CMK (cell line): ENCODE data around the gene MOGAT3.
"Not testable (repeated sequence)": the region's sequence is repeated elsewhere in the genome, so short reads cannot be mapped to it uniquely, and the experiment has no call there.

Source experiments
- DNase-seq: peaks from one replicate; pipeline ENCODE4 v3.0.0-alpha.2; 2010; ENCODE audit warnings: low read depth

MOGAT3 gene

DNA sequence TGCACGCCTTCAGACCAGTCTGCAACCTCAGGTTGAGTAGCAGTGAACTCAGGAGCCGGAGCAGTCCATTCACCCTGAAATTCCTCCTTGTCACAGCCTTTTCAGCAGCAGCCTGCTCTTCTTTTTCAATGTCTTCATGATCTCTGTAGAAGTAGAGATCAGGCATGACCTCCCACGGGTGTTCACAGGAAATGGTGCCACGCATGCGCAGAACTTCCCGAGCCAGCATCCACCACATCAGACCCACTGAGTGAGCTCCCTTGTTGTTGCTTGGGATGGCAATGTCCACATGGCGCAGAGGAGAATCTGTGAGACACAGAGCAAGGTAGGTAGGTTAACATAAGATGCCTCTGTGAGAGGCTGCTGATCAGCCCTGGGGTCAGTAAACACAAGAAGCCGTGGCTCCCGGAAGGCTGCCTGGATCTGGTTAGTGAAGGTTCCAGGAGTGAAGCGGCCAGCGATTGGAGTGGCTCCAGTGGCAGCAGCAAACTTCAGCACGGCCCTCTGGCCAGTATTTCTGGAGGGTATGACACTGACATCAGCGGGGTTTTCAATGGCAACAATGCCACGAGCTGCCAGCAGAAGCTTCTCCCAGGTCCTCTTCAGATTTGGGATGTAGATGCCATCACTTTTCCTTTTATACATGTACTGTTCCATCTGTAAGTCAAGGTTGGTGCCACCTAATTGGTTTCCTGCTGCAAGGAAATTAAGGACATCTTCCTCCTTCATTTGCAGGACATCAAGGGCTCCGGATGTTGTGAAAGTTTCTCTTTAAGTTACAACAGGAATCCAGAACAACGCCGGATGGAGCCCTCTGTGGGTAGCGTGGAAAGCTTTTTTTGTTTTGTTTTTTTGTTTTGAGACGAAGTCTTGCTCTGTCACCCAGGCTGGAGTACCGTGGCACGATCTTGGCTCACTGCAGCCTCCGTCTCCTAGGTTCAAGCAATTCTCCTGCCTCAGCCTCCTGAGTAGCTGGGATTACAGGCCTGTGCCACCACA lies 3.2 kb upstream of the MOGAT3 start:
- not testable (repeated sequence) for DNase-seq

DNA sequence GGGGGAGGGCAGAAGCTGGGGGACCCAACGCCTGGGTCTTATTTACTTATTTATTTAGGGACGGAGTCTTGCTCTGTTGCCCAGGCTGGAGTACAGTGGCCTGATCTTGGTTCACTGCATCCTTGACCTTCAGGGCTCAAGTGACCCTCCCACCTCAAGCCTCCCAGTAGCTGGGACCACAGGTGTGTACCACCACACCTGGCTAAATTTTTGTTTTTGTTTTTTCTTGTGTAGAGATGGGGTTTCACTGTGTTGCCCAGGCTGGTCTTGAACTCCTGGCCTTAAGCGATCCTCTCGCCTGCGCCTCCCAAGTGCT lies 1.7 kb upstream of the MOGAT3 start:
- DNase-seq, result no peak

DNA sequence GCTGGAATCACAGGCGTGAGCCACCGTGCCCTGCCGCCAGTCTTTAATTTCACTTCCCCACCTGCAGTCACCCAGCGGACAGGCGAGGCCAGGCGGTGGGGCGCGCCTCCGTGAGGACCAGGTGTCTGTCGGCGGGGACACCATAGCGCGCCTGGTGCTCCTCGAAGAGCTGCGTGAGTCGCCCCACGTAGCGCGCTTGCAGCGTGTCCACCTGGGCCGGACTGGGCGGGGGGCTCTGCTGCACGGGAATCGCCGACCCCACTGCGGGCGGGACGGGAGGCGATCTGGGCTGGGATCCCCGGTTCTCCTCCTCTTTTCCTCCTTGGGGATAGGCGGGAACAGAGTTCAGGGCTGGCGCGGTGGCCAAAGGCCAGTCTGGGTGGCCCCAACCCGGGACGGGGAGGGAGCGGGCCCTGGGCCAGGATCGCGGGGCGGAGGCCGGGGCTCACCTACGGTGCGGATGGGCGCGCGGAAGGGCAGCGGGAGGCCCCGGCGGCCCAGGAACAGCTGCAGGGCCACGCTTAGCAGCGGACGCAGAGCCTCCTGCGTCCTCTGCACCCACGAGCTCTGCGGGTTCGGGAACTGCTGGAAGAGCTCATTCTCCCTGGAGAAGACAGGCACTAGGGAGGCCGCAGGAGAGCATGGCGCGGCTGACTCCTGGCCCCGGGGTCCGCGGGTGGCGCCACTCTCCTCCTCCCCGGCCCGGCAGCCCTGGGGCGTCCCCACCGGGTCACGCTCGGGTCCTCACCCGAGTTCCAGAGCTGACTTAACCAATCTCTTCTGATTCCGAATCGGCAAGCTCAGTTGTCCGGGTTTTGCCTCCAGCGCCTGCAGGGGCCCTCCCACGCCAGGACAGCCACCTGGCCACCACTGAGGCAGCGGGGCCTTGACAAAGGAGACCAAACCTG lies 1.1 kb upstream of the MOGAT3 start:
- no peak for DNase-seq

DNA sequence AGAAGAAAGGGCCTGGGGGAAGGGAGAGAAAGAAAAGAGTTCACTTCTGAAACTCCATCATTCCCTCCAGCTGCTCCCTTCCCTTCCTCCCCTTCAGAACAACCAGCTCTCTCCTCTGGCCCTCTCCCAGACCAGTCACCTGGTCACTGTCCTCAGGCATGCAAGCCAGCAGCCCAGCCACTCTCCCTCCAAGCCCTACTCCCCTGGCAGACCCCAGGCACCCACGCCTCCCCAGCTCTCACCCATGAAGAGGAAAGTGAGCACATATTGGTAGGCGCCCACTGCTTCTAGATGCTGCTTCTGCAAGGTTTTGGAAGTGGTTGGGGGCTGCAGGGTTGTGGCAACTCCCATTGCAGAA lies 353 bp downstream of the MOGAT3 start:
- DNase-seq, result no peak

DNA sequence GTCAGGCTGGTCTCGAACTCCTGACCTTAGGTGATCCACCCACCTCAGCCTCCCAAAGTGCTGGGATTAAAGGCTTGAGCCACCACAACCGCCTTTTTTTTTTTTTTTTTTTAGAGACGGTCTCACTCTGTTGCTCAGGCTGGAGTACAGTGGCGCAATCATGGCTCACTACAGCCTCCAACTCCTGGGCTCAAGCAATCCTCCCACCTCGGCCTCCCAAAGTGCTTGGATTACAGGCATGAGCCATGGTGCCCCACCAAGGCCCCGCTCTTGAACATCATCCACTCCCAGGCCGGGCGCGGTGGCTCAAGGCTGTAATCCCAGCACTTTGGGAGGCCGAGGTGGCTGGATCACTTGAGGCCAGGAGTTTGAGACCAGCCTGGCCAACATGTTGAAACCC lies 1.3 kb downstream of the MOGAT3 start:
- DNase-seq, result not testable (repeated sequence)

DNA sequence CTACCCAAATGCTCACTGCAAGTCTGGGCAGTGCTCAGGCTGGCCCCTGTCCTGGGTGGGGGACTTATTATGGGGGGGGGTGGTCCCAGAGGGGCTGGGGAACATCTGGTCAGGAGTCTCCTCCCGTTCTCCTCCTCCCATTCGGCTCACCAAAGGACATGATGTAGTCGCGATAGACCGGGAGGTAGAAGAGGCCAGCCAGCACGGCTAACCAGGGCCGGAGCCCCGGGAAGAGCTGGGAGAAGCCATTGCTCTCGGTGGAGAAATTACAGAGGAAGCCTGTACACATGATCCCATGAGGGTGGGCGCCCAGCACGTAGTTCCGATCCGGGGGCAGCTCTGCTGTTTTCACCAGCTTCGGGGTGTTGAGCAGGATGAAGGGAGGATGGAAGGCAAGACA lies 2.4 kb downstream of the MOGAT3 start:
- no peak for DNase-seq

DNA sequence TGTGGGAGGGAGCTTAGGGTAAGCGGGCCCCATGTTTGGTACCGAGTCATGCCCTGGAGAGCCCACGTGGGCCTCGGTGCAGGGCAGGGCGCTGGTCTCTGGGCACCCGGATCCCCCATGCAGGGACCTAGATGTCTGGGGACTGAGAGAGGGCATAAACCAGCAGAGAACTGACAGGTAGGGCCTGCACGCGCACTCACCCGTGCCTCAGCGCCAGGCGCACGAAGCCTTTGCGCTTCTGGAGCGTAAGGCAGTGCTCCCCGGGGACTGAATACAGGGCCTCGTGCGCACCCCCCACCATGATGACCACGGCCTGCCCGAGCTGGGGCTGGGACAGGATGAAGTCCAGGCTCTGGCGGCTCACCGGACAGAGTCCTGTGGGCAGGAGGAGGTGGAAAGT lies 2.8 kb downstream of the MOGAT3 start:
- no peak for DNase-seq

DNA sequence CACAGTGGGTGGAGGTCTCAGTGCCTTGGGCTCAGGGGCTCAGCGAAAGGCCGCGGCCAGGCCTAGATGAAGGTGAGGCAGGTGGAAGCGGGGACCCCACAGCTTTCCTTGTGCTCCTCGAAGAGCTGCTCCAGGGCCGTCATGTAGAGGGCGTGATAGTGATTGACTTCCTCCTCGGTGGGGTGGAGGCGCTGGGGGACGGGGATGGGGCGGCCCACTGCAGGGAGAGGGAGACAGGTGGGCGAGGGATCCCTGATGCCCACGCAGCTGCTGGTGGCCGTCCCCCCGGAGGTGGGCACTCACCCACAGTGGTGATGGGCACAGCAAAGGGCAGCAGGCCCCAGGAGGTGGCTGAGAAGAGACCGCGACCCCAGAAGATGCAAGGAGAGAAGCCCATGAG lies 5.0 kb downstream of the MOGAT3 start:
- no peak for DNase-seq

DNA sequence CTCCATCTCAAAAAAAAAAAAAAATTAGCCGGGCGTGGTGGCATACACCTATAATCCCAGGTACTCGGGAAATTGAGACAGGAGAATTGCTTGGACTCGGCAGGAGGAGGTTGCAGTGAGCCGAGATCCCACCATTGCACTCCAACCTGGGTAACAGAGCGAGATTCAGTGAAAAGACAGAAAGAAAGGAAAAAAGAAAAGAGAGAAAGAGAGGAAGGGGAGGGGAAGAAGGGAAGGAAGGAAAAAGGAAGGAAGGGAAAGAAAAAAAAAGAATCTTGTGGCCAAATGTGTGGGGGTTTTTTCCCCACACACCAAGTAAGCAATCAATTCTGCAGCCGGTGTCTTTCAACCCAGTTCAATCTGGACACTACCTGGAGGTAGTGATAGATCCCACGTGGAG lies 11.7 kb downstream of the MOGAT3 start:
- no peak for DNase-seq

DNA sequence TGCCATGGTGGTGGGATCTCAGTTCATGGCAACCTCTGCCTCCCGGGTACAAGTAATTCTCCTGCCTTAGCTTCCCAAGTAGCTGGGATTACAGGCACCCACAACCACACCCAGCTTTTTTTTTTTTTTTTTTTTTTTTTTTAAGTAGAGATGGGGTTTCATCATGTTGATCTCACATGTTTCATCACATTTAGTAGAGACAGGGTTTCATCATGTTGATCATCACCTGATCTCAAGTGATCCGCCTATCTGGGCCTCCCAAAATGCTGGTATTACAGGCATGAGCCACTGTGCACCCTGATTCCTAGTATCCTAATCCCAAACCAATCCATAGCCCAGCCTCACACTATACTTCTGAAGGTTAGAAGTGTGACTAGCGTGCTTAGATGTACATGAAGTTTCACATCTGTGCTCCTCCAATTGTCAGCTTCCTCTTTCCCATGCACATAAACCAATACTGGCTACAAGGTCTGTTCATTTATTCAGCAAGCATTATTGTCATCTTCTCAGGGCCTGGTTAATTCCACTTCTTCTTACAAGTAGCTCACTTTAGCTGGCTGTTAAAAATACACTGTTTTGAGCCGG lies 13.9 kb downstream of the MOGAT3 start:
- no peak for DNase-seq

DNA sequence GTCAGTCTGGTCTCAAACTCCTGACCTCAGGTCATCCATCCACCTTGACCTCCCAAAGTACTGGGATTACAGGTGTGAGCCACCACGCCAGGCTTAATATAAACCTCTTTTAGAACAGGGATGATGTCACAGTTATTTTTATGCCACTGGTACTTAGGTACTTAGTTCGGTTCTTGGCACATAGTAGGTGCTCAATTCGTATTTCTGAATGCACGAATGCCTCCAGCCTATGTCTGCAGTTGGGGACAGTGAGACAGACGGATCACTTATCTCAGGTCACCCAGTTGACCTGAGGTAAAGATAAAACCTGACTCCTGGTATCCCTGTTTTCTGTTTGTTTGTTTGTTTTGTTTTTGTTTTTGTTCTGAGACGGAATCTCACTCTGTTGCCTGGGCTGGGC lies 14.6 kb downstream of the MOGAT3 start:
- no peak for DNase-seq

DNA sequence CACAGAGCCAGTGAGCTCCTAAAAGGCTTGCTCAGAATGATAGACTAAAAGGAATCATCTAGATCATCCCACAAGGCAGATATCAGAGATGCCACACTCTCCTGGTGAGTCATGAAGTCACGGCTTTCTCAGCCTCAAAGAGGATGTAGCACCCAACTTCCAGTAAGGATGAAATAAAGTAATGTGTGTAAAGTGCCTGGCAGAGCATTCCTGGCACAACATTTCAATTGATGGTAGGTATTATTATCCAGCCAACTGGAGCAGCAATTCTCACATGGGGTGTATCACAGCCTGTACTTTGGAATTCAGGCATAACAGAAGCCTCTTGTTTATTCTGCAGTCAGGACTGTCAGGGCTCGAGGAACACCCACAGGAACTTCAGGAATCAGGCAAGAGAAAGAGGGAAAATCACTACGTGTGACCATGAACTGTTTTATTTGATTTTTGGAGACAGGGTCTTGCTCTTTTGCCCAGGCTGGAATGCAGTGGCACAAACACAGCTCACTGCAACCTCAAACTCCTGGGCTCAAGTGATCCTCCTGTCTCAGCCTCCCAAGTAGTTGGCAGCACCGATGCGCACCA lies 15.5 kb downstream of the MOGAT3 start:
- DNase-seq, result no peak

DNA sequence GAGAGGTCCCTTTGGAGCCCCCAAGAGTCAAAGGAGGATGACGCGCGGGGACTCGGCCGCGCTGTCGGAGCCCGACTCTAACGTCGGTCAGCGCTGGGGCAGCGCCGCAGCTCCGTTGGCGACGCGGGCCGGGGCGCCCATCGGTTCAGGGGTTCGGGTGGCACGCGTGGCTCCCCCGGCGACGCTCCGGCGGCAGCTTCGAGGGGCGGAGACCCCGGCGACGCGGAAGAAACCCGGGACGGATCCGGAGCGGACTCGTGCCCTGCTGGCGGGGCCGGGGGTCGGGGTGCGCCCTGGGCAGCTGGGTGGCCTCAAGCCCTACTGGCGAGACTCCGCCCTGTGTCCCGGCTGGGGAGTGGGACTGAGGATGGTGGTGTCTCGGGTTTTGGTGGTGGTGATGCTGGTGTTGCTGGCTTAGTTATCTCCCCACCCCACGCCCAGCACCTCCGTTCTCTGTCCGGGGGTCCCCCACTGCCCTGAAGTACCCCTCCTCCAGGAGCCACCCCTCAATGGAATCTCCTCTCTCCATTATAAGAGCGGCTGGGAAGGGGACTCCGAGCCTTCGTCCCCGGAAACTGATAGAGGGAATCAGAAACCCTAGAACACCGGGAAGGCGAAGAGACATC lies 20.6 kb downstream of the MOGAT3 start, which contains the start of gene NAT16:
TSS of gene NAT16 (minus strand) at position 164 of the 626 bp plus-strand sequence. CDS start 5,486 bp downstream, outside the sequence.
- no peak for DNase-seq

DNA sequence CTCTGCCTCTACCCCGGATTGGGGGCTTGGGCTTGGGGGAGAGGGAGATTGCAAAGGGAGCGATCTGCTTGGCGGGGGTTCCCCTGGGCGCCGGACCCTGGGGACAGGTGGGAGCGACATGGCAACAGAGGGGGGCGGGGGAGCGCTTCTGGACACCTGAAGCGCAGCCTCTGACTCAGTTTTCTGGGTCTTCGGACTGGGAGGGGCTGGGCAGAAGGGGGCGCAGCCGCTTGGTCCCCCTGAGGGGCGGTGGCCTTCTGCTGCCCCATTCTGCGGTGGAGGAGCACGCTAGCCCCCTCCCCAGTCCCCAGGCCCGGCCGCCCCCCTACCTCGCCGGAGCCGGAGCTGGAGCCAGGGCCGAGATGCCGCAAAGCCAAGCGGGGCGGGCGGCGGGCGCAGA lies 21.1 kb downstream of the MOGAT3 start:
- DNase-seq, result no peak

DNA sequence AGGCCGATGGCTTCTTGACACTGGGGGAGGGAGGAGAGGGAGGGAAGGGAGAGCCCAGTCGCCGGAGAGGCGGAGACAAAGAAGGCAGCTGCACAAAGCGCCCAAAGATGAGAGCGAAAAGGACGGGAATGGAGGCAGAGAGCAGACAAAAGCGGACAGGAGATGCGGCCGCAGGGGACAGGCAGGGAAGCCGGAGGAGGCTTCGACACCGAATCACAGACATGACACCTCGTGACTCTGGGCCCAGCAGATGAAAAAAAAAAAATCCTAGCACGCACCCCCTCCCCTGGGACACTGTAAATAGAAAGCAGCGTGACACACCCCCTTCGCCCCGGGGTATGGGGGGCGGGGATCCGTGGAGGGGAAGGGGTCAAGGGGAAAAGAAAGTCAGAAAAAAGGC lies 21.7 kb downstream of the MOGAT3 start:
- DNase-seq, result no peak

DNA sequence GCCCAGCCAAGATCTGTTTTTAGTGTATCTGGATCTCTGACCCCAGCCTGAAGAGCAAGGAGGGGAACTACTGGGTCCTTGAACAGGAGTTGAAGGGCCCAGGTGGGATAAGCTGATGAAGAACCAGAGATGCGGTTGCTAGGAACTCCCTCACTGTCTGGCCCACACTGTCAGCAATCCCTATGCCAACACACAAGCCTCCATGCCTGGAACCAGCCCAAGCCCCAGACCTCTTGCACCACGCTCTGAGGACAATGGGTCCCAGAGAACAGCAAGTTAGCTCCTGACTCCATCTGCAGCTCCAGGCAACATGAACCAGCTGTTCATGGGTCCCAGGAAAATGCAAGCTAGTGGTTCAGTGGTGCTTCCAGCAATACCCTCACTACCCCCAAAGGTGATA lies 23.2 kb downstream of the MOGAT3 start:
- no peak for DNase-seq

DNA sequence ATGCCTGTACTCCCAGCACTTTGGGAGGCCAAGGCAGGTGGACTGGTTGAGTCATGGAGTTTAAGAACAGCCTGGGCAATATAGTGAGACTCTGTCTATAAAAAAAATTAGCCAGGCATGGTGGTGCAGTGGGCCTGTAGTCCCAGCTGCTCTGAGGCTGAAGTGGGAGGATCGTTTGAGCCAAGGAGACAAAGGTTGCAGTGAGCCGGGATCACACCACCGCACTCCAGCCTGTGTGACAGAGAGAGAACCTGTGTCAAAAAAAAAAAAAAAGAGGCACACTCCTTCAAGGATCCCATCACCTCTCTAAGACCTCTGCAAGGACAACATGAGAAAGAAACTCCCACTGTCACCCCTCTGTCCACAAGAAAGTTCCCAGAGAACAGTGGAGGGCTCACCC lies 25.2 kb downstream of the MOGAT3 start:
- DNase-seq, result no peak

DNA sequence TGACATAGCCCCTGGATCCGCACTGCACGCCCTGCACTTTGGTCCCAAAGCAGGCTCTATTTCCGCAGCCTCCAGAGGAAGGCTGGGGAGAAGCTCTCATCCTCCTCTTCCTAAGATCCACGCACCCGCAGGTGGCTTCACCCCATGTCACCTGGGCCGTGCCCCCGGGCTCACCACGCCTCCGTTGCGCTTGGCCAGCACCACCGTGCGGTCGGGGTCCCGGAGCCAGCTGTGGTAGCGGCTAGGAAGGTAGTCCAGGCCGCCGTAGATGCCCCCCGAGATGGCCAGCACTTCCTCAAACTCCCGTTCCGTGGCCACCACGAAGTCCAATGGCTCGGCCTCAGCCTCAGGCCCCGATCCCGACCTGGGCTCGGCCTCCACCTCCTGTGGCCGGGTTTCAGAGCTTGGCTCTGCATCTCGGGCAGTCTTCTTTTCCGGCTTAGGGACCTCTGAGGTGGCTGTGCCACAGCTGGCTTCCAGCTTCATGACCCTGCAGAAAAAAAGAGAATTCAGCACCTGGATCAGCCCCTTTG lies 26.4 kb downstream of the MOGAT3 start:
- DNase-seq, result no peak

DNA sequence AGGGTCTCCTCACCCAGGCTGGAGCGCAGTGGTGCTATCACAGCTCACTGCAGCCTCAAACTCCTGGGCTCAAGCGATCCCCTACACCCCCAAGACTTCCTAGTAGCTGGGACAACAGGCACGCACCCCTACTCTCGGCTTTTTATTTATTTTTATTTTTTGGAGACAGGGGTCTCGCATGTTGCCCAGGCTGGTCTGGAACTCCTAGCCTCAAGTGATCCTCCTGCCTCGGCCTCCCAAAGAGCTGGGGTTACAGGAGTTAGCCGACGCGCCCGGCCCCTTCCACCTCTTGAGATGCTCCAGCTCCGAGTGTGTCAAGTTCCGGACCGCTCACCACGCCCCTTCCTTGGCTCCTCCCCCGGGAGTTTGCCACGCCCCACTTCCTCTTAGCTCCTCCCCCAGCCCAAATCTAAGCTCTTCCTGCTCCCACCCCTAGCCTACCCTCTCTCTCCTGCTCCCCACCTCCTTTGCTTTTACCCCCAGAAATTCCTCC lies 27.0 kb downstream of the MOGAT3 start:
- DNase-seq, result no peak

DNA sequence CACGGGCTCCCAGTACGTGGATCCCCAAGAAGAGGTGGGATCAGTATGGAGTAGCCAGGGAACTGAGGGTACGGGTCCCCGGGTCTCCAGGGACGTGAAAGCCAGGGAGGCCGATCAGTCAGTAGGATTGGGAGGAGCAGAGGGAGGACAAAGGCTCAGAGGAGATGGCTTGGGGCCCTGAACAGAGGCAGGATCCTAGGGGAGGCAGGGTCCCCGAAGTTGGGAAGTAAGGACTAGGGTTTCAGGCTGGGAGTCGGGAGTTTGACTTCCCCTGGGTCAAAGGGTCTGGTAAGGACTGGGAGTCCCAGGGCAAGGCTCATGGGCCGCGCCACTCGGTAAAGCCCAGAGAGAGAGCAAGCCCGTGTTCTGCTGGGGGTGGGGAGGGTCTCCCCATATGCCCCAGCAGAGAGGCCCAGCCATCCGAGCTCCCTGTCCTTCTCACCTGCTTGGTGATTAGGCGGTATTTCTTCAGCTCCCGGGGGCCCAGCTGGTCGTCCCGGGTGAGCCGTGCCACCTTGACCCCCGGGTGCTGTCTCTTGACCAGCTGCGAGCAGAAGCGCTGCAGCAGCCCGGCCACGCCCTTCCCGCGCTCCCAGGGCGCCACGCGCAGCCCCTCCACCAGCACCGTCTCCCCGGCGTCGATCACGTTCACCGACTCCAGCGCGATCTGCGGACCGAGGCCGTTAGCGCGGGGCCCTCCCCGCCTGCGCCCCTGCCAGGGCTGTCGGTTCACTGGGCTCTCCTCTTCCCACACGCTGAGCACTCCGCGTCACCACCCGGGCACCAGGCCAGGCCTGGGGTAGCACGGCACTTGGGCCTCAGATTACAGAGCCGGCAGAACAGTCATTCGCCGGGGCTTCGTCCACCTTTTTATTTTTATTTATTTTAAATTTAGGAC lies 27.7 kb downstream of the MOGAT3 start:
- DNase-seq, result no peak
